IgD-negative memory B cell (primary cell): ENCODE data around the gene COL4A4. TPM values are rescaled to one million over a fixed set of nuclear protein-coding genes. Genes with fewer than 3 reads are reported as not detected.

ENCODE experiments used
- H3K27ac Mint-ChIP-seq, 3 donors: one replicate each; pipeline ENCODE4 v1.8.0; 2020 to 2022; ENCODE audit warnings: mild to moderate bottlenecking in 3 of 3, mixed read lengths in 3 of 3, moderate library complexity in 1 of 3
- H3K27me3 Mint-ChIP-seq: one replicate; pipeline ENCODE4 v1.8.0; 2021; ENCODE audit warnings: mixed read lengths
- H3K36me3 Mint-ChIP-seq: one replicate; pipeline ENCODE4 v1.8.0; 2020; ENCODE audit warnings: mild to moderate bottlenecking, mixed read lengths
- H3K4me1 Mint-ChIP-seq, 3 donors: one replicate each; pipeline ENCODE4 v1.8.0; 2020 to 2022; ENCODE audit warnings: mixed read lengths in 3 of 3, mild to moderate bottlenecking in 1 of 3
- H3K4me3 Mint-ChIP-seq, 4 donors: one replicate each; pipeline ENCODE4 v1.8.0; 2020 to 2022; ENCODE audit warnings: mild to moderate bottlenecking in 4 of 4, mixed read lengths in 4 of 4, moderate library complexity in 3 of 4
- H3K9me3 Mint-ChIP-seq, 3 donors: one replicate each; pipeline ENCODE4 v1.8.0; 2020 to 2021; ENCODE audit warnings: mixed read lengths in 3 of 3, mild to moderate bottlenecking in 1 of 3
- polyA plus RNA-seq: library from polyadenylated mRNA; unstranded; fragments of 300-500 nt; fragmentation: Illumina TruSeq; gene quantifications from one replicate; pipeline ENCODE4 v1.2.3, GENCODE V29; 2021

Gene COL4A4
- polyA plus RNA-seq, 1 donor from 2014 or later, result 20.8 TPM

- peaks cover 5% of the 10 kb centered on the region for H3K36me3 Mint-ChIP-seq
- no peaks in the 10 kb centered on the region for H3K27me3 Mint-ChIP-seq
- no peak overlapping the region for H3K4me3 Mint-ChIP-seq
- H3K27ac Mint-ChIP-seq, result no peak overlapping the region
- peaks cover 10 to 14% (median 13%) of the 10 kb centered on the region in 3 donors for H3K4me1 Mint-ChIP-seq
- H3K9me3 Mint-ChIP-seq, result peaks cover 0 to 4% (median 3%) of the 10 kb centered on the region in 3 donors
These were observed 15.9 kb downstream of the COL4A4 start for GRCh38 chr2:227148106-227148505.

- H3K4me1 Mint-ChIP-seq, result peaks cover 2 to 5% (median 2%) of the 10 kb centered on the region in 3 donors
- H3K27me3 Mint-ChIP-seq, result no peaks in the 10 kb centered on the region
- no peak overlapping the region for H3K4me3 Mint-ChIP-seq
- H3K36me3 Mint-ChIP-seq, result peaks cover 4% of the 10 kb centered on the region
- H3K9me3 Mint-ChIP-seq, result peaks cover 0 to 4% (median 3%) of the 10 kb centered on the region in 3 donors
- H3K27ac Mint-ChIP-seq, result peak overlapping the region in 1 of 3 donors; percentile 68
These were observed 17.0 kb downstream of the COL4A4 start for GRCh38 chr2:227147023-227147422.

DNA sequence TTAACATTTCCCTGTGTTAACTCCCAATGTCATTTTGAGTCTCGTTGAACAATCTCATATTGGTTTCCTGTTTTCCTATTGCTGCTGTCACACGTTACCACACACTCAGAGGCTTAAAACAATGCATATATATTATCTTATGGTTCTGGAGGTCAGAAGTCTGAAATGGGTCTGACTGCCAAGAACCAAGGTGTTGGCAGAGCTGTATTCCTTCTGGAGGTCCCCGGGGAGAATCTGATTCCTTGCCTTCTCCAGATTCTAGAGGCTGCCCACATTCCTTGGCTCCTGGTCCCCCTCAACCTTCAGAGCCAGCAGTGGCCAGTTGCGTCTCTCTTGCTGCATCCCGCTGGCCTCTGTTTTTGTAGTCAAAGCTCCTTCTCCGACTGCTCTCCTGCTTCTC, 17.5 kb downstream of the COL4A4 start:
- peak overlapping the region in 1 of 3 donors; percentile 68 for H3K27ac Mint-ChIP-seq
- peaks cover 3% of the 10 kb centered on the region for H3K36me3 Mint-ChIP-seq
- no peaks in the 10 kb centered on the region for H3K27me3 Mint-ChIP-seq
- H3K9me3 Mint-ChIP-seq, result peaks cover 0 to 4% (median 3%) of the 10 kb centered on the region in 3 donors
- H3K4me1 Mint-ChIP-seq, result peaks cover 0 to 1% (median 0%) of the 10 kb centered on the region in 3 donors
- H3K4me3 Mint-ChIP-seq, result no peak overlapping the region

- Mint-ChIP-seq H3K27me3 (no peaks in the 10 kb centered on the region), H3K4me1 (peaks cover 0 to 2% (median 0%) of the 10 kb centered on the region in 3 donors), H3K9me3 (no peaks in the 10 kb centered on the region), H3K27ac (no peak overlapping the region), H3K36me3 (peaks cover 3% of the 10 kb centered on the region), H3K4me3 (no peak overlapping the region)
These were observed 20.1 kb downstream of the COL4A4 start for GRCh38 chr2:227143895-227144294.

GRCh38 chr2:227141301-227141700, 22.7 kb downstream of the COL4A4 start:
- Mint-ChIP-seq H3K4me3 (no peak overlapping the region), H3K27me3 (no peaks in the 10 kb centered on the region), H3K36me3 (peaks cover 2% of the 10 kb centered on the region), H3K9me3 (no peaks in the 10 kb centered on the region), H3K27ac (peak overlapping the region in 1 of 3 donors; percentile 57), H3K4me1 (peaks cover 0 to 5% (median 0%) of the 10 kb centered on the region in 3 donors)

DNA sequence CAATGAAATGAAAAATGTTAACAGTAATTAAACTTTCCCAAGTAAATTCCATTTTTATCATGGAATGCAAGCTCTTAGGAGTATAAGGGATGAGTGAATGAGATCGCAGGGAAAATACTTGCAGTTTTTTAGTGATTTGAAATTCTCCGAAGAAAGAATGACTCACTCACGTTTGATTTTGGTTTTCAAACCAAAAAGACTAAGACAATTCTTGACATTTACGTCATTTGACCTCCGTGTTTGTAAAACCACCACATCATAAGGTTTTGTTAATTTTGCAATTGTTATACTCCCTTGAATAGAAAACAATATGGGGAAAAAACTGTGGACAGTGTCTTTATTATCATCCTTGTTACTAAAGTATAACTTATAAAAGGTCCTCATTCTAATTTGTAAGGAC, 29.4 kb downstream of the COL4A4 start:
- peaks cover 0 to 6% (median 2%) of the 10 kb centered on the region in 3 donors for H3K4me1 Mint-ChIP-seq
- no peaks in the 10 kb centered on the region for H3K9me3 Mint-ChIP-seq
- H3K4me3 Mint-ChIP-seq, result no peak overlapping the region
- H3K27ac Mint-ChIP-seq, result no peak overlapping the region
- no peaks in the 10 kb centered on the region for H3K27me3 Mint-ChIP-seq
- peaks cover 4% of the 10 kb centered on the region for H3K36me3 Mint-ChIP-seq

DNA sequence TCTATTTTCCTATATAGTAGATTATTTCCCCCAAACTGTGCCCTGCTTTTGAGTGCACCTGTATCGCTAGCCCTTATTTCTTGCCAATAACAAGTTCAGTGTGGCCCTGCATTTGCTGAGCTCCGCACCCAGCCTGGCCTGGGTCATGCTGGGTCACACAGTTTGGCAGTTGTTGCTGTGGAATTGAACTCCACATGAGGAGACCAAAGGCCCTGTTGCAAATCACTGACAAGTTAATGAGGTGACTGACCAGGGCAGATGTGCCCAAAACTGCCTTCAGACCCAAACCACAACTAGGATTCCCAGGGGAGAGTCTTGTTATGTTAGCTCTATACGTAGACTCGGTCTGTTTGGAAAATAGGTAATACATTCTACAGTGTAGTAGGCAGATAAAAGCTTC, 31.0 kb downstream of the COL4A4 start:
- H3K4me1 Mint-ChIP-seq, result peaks cover 0 to 4% (median 2%) of the 10 kb centered on the region in 3 donors
- no peaks in the 10 kb centered on the region for H3K9me3 Mint-ChIP-seq
- peaks cover 4% of the 10 kb centered on the region for H3K36me3 Mint-ChIP-seq
- peak overlapping the region in 1 of 3 donors; percentile 18 for H3K27ac Mint-ChIP-seq
- no peaks in the 10 kb centered on the region for H3K27me3 Mint-ChIP-seq
- no peak overlapping the region for H3K4me3 Mint-ChIP-seq

DNA sequence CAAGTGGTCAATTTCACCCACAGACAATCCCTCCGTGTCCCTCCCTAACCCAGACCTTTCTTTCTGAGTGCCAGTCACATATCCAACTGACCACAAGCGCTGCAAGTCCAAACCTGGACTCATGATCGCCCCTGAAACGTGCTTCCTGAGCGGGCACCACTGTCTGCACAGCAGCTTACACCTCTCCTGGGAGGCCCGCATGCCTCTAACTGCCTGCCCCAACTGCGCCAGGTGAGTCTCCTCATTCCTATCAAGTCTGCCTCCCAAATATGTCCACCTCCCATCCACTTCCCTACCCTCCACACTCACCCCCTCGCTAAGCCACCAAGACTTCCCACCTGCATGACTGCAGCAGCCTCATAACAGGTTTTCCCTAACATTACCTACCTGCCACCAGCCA, 33.4 kb downstream of the COL4A4 start:
- Mint-ChIP-seq H3K27me3 (no peaks in the 10 kb centered on the region), H3K4me3 (no peak overlapping the region), H3K27ac (no peak overlapping the region), H3K9me3 (no peaks in the 10 kb centered on the region), H3K36me3 (peaks cover 2% of the 10 kb centered on the region), H3K4me1 (peaks cover 0 to 2% (median 1%) of the 10 kb centered on the region in 3 donors)

DNA sequence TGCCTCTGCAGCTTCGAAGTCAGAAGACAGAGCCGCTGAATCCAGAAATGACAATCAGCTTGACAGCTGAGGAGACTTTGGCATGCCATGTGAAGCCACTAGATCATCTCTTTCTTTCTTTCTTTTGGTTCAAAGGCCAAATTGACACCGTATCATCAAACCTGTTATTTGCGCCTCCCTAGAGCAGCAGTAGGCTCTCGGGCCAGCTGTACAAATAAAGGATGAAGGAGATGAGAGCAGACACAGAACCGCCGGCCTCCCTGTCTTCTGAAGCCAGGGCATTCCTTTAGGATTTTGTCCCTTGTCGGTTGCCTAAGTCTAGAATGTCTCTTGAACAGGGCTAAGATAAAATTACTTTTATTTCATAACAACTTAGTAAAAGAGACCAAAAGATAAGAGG, 36.8 kb downstream of the COL4A4 start:
- Mint-ChIP-seq H3K4me1 (peaks cover 0 to 3% (median 2%) of the 10 kb centered on the region in 3 donors), H3K27me3 (no peaks in the 10 kb centered on the region), H3K36me3 (peaks cover 4% of the 10 kb centered on the region), H3K9me3 (no peaks in the 10 kb centered on the region), H3K4me3 (no peak overlapping the region), H3K27ac (no peak overlapping the region)

GRCh38 chr2:227125506-227125905, 38.5 kb downstream of the COL4A4 start:
- Mint-ChIP-seq H3K27me3 (no peaks in the 10 kb centered on the region), H3K4me1 (peaks cover 0 to 2% (median 2%) of the 10 kb centered on the region in 3 donors)

DNA sequence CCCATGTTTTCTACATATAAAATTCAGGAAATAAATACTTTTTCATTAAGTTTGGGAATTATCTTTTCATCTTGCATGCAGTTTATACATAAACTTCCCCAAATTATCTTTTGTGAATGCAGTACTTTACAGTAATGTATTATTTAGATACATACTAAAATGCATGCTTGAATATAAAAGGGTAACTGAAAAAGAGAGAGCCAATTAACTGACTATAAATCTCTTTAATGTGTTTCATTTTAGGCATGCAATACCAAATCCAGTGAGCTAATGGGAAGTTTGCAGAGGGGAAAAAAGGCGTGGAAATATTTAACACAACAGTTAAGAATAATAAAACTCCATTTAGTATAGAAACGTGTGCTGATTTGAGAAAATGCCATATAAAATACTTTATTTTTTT, 39.2 kb downstream of the COL4A4 start:
- Mint-ChIP-seq H3K27ac (no peak overlapping the region), H3K27me3 (no peaks in the 10 kb centered on the region), H3K36me3 (peaks cover 3% of the 10 kb centered on the region), H3K4me1 (peaks cover 0 to 2% (median under 1%) of the 10 kb centered on the region in 3 donors), H3K9me3 (no peaks in the 10 kb centered on the region), H3K4me3 (no peak overlapping the region)

More at GRCh38 chr2:227125506-227125905, 38.5 kb downstream of the COL4A4 start:
- H3K4me3 Mint-ChIP-seq, result no peak overlapping the region
- H3K9me3 Mint-ChIP-seq, result no peaks in the 10 kb centered on the region
- H3K27ac Mint-ChIP-seq, result no peak overlapping the region
- peaks cover 4% of the 10 kb centered on the region for H3K36me3 Mint-ChIP-seq

- Mint-ChIP-seq H3K27me3 (no peaks in the 10 kb centered on the region), H3K9me3 (no peaks in the 10 kb centered on the region), H3K4me1 (peaks cover 0 to 2% (median 0%) of the 10 kb centered on the region in 3 donors), H3K27ac (no peak overlapping the region), H3K4me3 (no peak overlapping the region), H3K36me3 (peaks cover 2% of the 10 kb centered on the region)
These were observed 40.3 kb downstream of the COL4A4 start for GRCh38 chr2:227123697-227124096.

- Mint-ChIP-seq H3K36me3 (peaks cover 10% of the 10 kb centered on the region), H3K9me3 (no peaks in the 10 kb centered on the region), H3K4me1 (peaks cover 0 to 1% (median 0%) of the 10 kb centered on the region in 3 donors), H3K27ac (no peak overlapping the region), H3K4me3 (no peak overlapping the region), H3K27me3 (no peaks in the 10 kb centered on the region)
These were observed 45.7 kb downstream of the COL4A4 start for GRCh38 chr2:227118353-227118752.

DNA sequence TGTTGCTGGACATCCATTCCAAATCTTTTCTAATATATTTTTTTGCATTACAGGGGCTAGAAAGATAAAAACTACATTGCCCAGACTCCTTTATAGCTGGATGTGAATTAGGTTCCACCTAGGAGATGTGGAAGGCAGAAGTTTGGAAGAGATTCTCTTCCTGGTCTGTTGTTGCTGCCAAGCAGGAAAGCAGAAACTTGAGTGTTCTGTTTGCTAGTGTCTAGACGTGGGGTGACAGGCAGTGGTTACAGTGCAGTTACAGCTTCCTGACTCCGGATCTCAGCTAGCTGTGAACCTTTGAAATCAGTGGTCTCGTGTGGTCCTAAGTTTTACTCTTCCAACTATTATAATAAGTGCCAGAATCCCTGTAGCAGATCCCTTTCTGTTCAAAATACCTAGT, 46.2 kb downstream of the COL4A4 start:
- Mint-ChIP-seq H3K36me3 (peaks cover 8% of the 10 kb centered on the region), H3K27ac (no peak overlapping the region)

GRCh38 chr2:227117027-227117426, 47.0 kb downstream of the COL4A4 start:
- no peaks in the 10 kb centered on the region for H3K27me3 Mint-ChIP-seq
- H3K27ac Mint-ChIP-seq, result peak overlapping the region in 2 of 3 donors; percentile 32 to 81
- peaks cover 0 to 1% (median 0%) of the 10 kb centered on the region in 3 donors for H3K4me1 Mint-ChIP-seq
- H3K9me3 Mint-ChIP-seq, result no peaks in the 10 kb centered on the region
- H3K4me3 Mint-ChIP-seq, result no peak overlapping the region
- peaks cover 10% of the 10 kb centered on the region for H3K36me3 Mint-ChIP-seq

More for the DNA sequence above, 46.2 kb downstream of the COL4A4 start:
- Mint-ChIP-seq H3K4me1 (peaks cover 0 to 1% (median 0%) of the 10 kb centered on the region in 3 donors), H3K9me3 (no peaks in the 10 kb centered on the region), H3K27me3 (no peaks in the 10 kb centered on the region), H3K4me3 (no peak overlapping the region)

- no peak overlapping the region for H3K4me3 Mint-ChIP-seq
- peaks cover 0 to 1% (median 0%) of the 10 kb centered on the region in 3 donors for H3K4me1 Mint-ChIP-seq
- H3K27ac Mint-ChIP-seq, result no peak overlapping the region
- H3K36me3 Mint-ChIP-seq, result peaks cover 18% of the 10 kb centered on the region
- H3K9me3 Mint-ChIP-seq, result no peaks in the 10 kb centered on the region
- H3K27me3 Mint-ChIP-seq, result no peaks in the 10 kb centered on the region
These were observed 48.2 kb downstream of the COL4A4 start for GRCh38 chr2:227115761-227116160.
